Measurements from ENCODE around the gene RELT. TPM values are rescaled to one million over a fixed set of nuclear protein-coding genes. Genes with fewer than 3 reads are reported as not detected.

The RELT gene
- total RNA-seq, 1 experiment from 2014 or later = 10.2 TPM

- H4K5ac ChIP-seq (ENCODE audit: insufficient read length, low read depth, low read length) = no peak overlapping the region
Observed at GRCh38 chr11:73400293-73400692, 24.1 kb downstream of the RELT start.

More at GRCh38 chr11:73400293-73400692, 24.1 kb downstream of the RELT start:
- Histone ChIP-seq H3K9me3 (ENCODE audit: control insufficient read depth, low read depth, low read length) (no peaks in the 10 kb centered on the region), H2BK15ac (ENCODE audit: low read depth, low read length) (no peak overlapping the region), H2BK12ac (ENCODE audit: insufficient read length, low read depth, low read length) (no peak overlapping the region), H3K23me2 (ENCODE audit: insufficient read length, low read depth, low read length, poor library complexity, severe bottlenecking) (no peaks in the 10 kb centered on the region), H3K4me2 (ENCODE audit: insufficient read depth, insufficient read length, low read length) (no peak overlapping the region), H3K18ac (ENCODE audit: insufficient read length, low read depth, low read length) (no peak overlapping the region), H3K14ac (ENCODE audit: insufficient read depth, low read length) (no peak overlapping the region), H3T11ph (ENCODE audit: low read length) (no peak overlapping the region), H2BK20ac (ENCODE audit: low read depth, low read length, poor library complexity, severe bottlenecking) (no peak overlapping the region), H4K91ac (ENCODE audit: insufficient read length, low read depth, low read length) (no peak overlapping the region), H3K79me1 (ENCODE audit: insufficient read depth, low read depth, low read length, poor library complexity, severe bottlenecking) (no peaks in the 10 kb centered on the region), H3K27ac (ENCODE audit: insufficient read length, low read depth, low read length) (no peak overlapping the region), H3K4ac (ENCODE audit: low read depth, low read length) (no peak overlapping the region), H4K8ac (replicated peaks; ENCODE audit: insufficient read length, low read depth, low read length) (no peak overlapping the region), H2BK120ac (ENCODE audit: low read depth, low read length, poor library complexity, severe bottlenecking) (no peak overlapping the region), H3K4me1 (ENCODE audit: insufficient read depth, low read length) (no peaks in the 10 kb centered on the region), H3K27me3 (ENCODE audit: insufficient read depth, low read length) (no peaks in the 10 kb centered on the region), H3K56ac (ENCODE audit: insufficient read length, low read depth, low read length) (no peak overlapping the region), H4K20me1 (ENCODE audit: control insufficient read depth, insufficient read depth, insufficient read length) (no peaks in the 10 kb centered on the region), H3K23ac (ENCODE audit: insufficient read length, low read depth, low read length) (no peak overlapping the region), H3K79me2 (ENCODE audit: insufficient read depth, low read length) (no peaks in the 10 kb centered on the region), H2AK5ac (ENCODE audit: insufficient read length, low read length) (no peak overlapping the region), H2AFZ (ENCODE audit: low read length) (no peak overlapping the region), H3K9ac (ENCODE audit: extremely low read depth, insufficient read length, low read length) (no peak overlapping the region), H2BK5ac (ENCODE audit: insufficient read length, low read length) (no peak overlapping the region)
- TF ChIP-seq CTCF (conservative IDR thresholded peaks at IDR 0.05) = no peak
- H3K27ac Mint-ChIP-seq = no peak overlapping the region
- no CpG with 5 or more reads among the region's 6 CpGs for WGBS (ENCODE audit: extremely low coverage, insufficient read length, low lambda C conversion rate)
- no peaks in the 10 kb centered on the region for H3K9me3 Mint-ChIP-seq
- H3K27me3 Mint-ChIP-seq (ENCODE audit: low read depth) = peaks cover 2% of the 10 kb centered on the region
- peaks cover 17 to 26% of the 10 kb centered on the region in 2 experiments for H3K4me1 Mint-ChIP-seq
- H3K36me3 Mint-ChIP-seq (ENCODE audit: insufficient read depth in 1 of 3, low read depth in 3 of 3) = peaks cover 0 to 8% (median 0%) of the 10 kb centered on the region in 3 experiments; a peak in 2 of 7 replicates
- DNase-seq = no peak
- no peak overlapping the region for H3K4me3 Mint-ChIP-seq

All from H9 (cell line).